HL-60 (cell line): ENCODE measurements around the gene FAHD1.

Experiments used
- DNase-seq, 2 experiments: peaks; one replicate each; pipeline ENCODE4 v3.0.0-alpha.2; 2010 to 2020; ENCODE audit warnings: low read depth in 1 of 2, low spot score in 1 of 2
- H3K27ac ChIP-seq: fragments of 250-450 bp; sonication (Bioruptor Pico); replicated peaks from 2 replicates; pipeline ENCODE4 v1.5.1; 2020; ENCODE audit warnings: mild to moderate bottlenecking, moderate library complexity
- H3K27me3 ChIP-seq: fragments of 250-450 bp; sonication (Bioruptor Pico); 2 replicates; pipeline ENCODE4 v1.5.1; 2021; ENCODE audit warnings: mild to moderate bottlenecking, moderate library complexity; ENCODE audit not compliant: insufficient read depth, poor library complexity, severe bottlenecking
- H3K4me3 ChIP-seq: replicated peaks from 2 replicates; pipeline ENCODE4 v1.5.1; 2011; ENCODE audit warnings: mild to moderate bottlenecking, control low read depth, low read length; ENCODE audit not compliant: insufficient read depth
- CTCF ChIP-seq: IDR thresholded peaks from one replicate; pipeline ENCODE4 v1.5.1; 2011; ENCODE audit warnings: low read length, control low read depth, inconsistent platforms; ENCODE audit not compliant: insufficient read depth
- GABPA ChIP-seq: IDR thresholded peaks from 2 replicates; pipeline ENCODE4 v1.6.1; 2012; ENCODE audit warnings: low read depth
- POLR2AphosphoS5 ChIP-seq: IDR thresholded peaks from 2 replicates; pipeline ENCODE4 v1.6.1; 2012; ENCODE audit warnings: low read depth
- REST ChIP-seq: IDR thresholded peaks from 2 replicates; pipeline ENCODE4 v1.6.1; 2012; ENCODE audit warnings: low read depth; ENCODE audit not compliant: insufficient replicate concordance
- SPI1 ChIP-seq: IDR thresholded peaks from 2 replicates; pipeline ENCODE4 v1.6.1; 2012; ENCODE audit warnings: low read depth, mild to moderate bottlenecking, borderline replicate concordance

Gene FAHD1

GRCh38 chr16:1858189-1858865 lies 31.3 kb downstream of the FAHD1 start:
- DNase-seq, result no peak
- H3K4me3 ChIP-seq, result no peak overlapping the region
- H3K27ac ChIP-seq, result no peak overlapping the region
- peaks cover 42% of the 10 kb centered on the region for H3K27me3 ChIP-seq
- no peak for TF ChIP-seq REST
- TF ChIP-seq GABPA, result no peak
- TF ChIP-seq SPI1, result no peak
- no peak for TF ChIP-seq CTCF
- TF ChIP-seq POLR2AphosphoS5, result no peak

GRCh38 chr16:1859650-1860049 lies 32.6 kb downstream of the FAHD1 start:
- no peak for DNase-seq
- peaks cover 38% of the 10 kb centered on the region for H3K27me3 ChIP-seq
- no peak for TF ChIP-seq GABPA
- TF ChIP-seq CTCF, result no peak
- no peak overlapping the region for H3K27ac ChIP-seq
- H3K4me3 ChIP-seq, result no peak overlapping the region

- H3K27me3 ChIP-seq, result peaks cover 38% of the 10 kb centered on the region
- DNase-seq, result no peak
- TF ChIP-seq POLR2AphosphoS5, result no peak
- TF ChIP-seq CTCF, result no peak
- no peak for TF ChIP-seq SPI1
- no peak for TF ChIP-seq GABPA
- no peak for TF ChIP-seq REST
- H3K27ac ChIP-seq, result no peak overlapping the region
- H3K4me3 ChIP-seq, result no peak overlapping the region
Observed at GRCh38 chr16:1861730-1862129, 34.7 kb downstream of the FAHD1 start.

- Histone ChIP-seq H3K27ac (no peak overlapping the region), H3K4me3 (no peak overlapping the region), H3K27me3 (peaks cover 32% of the 10 kb centered on the region)
- no peak for DNase-seq
- TF ChIP-seq SPI1, result no peak
Observed at GRCh38 chr16:1862394-1862793, 35.4 kb downstream of the FAHD1 start.
